Gastroesophageal sphincter (tissue), 4 donors: ENCODE data around the gene IGF2R. TPM values are rescaled to one million over a fixed set of nuclear protein-coding genes. Genes with fewer than 3 reads are reported as not detected.
A peak's percentile ranks its signal among the peaks of the same experiment; 100 is the strongest.

Experiments used
- ATAC-seq: fragments of 150-250 bp; one replicate; pipeline ENCODE4 v1.9.1; 2016; ENCODE audit warnings: mild to moderate bottlenecking, moderate library complexity
- H3K27ac ChIP-seq, 4 donors: fragments of 200-600 bp; sonication (generic) in 3 of 4; 1 replicate in 3 of 4; 2 replicates in 1 of 4; pipeline ENCODE4 v1.5.1; 2016 to 2019
- H3K27me3 ChIP-seq: fragments of 200-600 bp; sonication (generic); one replicate; pipeline ENCODE4 v1.5.1; 2019
- H3K36me3 ChIP-seq, 2 donors: fragments of 200-600 bp; sonication (generic); one replicate each; pipeline ENCODE4 v1.5.1; 2019; ENCODE audit warnings: control low read depth in 1 of 2
- H3K4me1 ChIP-seq, 3 donors: fragments of 200-600 bp; sonication (generic); 1 replicate in 2 of 3; 2 replicates in 1 of 3; pipeline ENCODE4 v1.5.1; 2016 to 2019; ENCODE audit warnings: control low read depth in 2 of 3
- H3K4me3 ChIP-seq, 2 donors: fragments of 200-600 bp; sonication (generic); one replicate each; pipeline ENCODE4 v1.5.1; 2019; ENCODE audit warnings: mild to moderate bottlenecking in 1 of 2, moderate library complexity in 1 of 2
- H3K9me3 ChIP-seq, 3 donors: fragments of 200-600 bp; sonication (generic); one replicate each; pipeline ENCODE4 v1.5.1; 2017 to 2019; ENCODE audit warnings: control low read depth in 2 of 3
- CTCF ChIP-seq, 4 experiments: fragments of 200-600 bp in 2 of 4; fragments of 450-650 bp in 2 of 4; sonication (generic) in 1 of 4; IDR thresholded peaks; one replicate each; pipeline ENCODE4 v1.5.1; 2017 to 2019; ENCODE audit warnings: antibody characterized with exemption in 4 of 4, mild to moderate bottlenecking in 2 of 4, moderate library complexity in 2 of 4
- EP300 ChIP-seq: sonication (generic); formaldehyde crosslinking; IDR thresholded peaks from one replicate; pipeline ENCODE4 v1.6.1; 2017; ENCODE audit warnings: antibody characterized with exemption, mild to moderate bottlenecking
- POLR2A ChIP-seq, 2 donors: fragments of 450-650 bp; IDR thresholded peaks; one replicate each; pipeline ENCODE4 v1.6.1; 2017; ENCODE audit warnings: antibody characterized with exemption in 2 of 2, mild to moderate bottlenecking in 2 of 2, moderate library complexity in 1 of 2
- POLR2AphosphoS5 ChIP-seq: sonication (generic); formaldehyde crosslinking; IDR thresholded peaks from one replicate; pipeline ENCODE4 v1.6.1; 2017; ENCODE audit warnings: antibody characterized with exemption
- WGBS, 2 donors: methylation state at CpG; one replicate each; pipeline ENCODE4 v1.1.5; 2018; ENCODE audit warnings: low coverage in 1 of 2; 5-methylcytosine and 5-hydroxymethylcytosine counted together
- total RNA-seq, 4 donors: library from RNA; depleted of rRNA; stranded (reverse); fragments of >200 nt; gene quantifications; one replicate each; pipeline ENCODE4 v1.1.0, GENCODE V29; 2016

The IGF2R gene
- total RNA-seq, 4 donors from 2014 or later = 47.9 to 81.3 (median 52.7) TPM

DNA sequence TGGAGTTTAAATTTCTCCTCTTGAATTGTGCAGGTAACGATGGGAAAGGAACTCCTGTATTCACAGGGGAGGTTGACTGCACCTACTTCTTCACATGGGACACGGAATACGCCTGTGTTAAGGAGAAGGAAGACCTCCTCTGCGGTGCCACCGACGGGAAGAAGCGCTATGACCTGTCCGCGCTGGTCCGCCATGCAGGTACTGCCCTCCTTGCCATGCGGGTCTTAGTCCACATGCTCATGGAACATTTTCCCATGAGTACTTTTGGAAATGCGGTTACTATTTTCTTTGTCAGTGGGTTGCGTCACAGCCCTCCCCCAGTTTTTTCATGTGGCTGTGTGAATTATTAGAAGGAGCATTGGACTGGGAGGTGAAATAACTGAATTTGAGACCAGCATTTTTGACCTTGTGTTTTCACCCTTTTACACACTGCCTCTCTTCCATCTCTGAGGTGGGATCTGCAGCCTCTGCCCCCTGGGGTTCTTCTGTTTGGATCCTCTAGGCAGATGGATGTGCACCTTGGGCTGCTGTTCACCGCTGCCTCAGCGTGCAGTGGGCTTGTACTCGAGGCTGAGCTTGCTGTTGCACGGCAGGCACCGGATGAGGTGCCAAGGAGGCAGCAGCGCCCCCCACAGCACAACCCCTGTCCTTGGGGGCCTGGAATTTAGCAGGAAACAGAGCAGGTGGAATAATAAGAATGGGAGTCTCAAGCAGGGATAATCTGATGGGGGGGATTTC lies 71.8 kb downstream of the IGF2R start:
- H3K4me3 ChIP-seq = no peak overlapping the region
- no peak for TF ChIP-seq CTCF (IDR thresholded peaks at IDR 0.05)
- TF ChIP-seq EP300 = no peak
- no peak for TF ChIP-seq POLR2A (IDR thresholded peaks at IDR 0.05)
- TF ChIP-seq POLR2AphosphoS5 = no peak
- peaks cover 0 to 31% (median 6%) of the 10 kb centered on the region in 3 donors for H3K4me1 ChIP-seq
- peaks cover 0 to 86% of the 10 kb centered on the region in 2 donors for H3K36me3 ChIP-seq
- WGBS, 2 donors = 94% methylated on average over 11 of the region's 19 CpGs; no CpG with 5 or more reads in 1 of the 2 donors
- ATAC-seq = no peak
- no peaks in the 10 kb centered on the region for H3K27me3 ChIP-seq
- H3K9me3 ChIP-seq = no peaks in the 10 kb centered on the region
- H3K27ac ChIP-seq = no peak overlapping the region

DNA sequence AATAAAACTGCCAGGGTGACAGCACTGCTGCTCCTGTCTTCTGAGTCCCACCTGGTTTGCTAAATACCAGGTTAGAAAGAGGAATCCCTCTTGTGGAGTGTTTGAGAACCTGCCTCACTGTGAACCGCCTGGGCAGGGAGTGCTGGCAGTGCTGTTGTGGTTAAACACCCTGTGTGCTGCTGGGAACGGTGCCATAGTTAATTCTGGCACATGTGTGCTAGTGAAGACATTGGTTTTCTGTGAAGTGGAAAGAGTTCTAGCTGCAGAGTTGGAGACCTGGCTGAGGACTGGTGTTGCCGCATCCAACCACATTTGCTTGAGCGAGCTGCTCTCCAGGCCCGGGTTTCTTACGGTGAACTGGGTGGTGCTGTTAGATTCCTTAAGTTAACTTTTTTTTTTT lies 72.7 kb downstream of the IGF2R start:
- H3K36me3 ChIP-seq = peaks cover 0 to 86% of the 10 kb centered on the region in 2 donors
- no peaks in the 10 kb centered on the region for H3K9me3 ChIP-seq
- peak; percentile 17 for ATAC-seq
- H3K27ac ChIP-seq = no peak overlapping the region
- H3K4me1 ChIP-seq = peaks cover 0 to 24% (median 3%) of the 10 kb centered on the region in 3 donors
- WGBS, 2 donors = 40 to 64% methylated on average over 6 of the region's 6 CpGs
- no peak overlapping the region for H3K4me3 ChIP-seq
- no peaks in the 10 kb centered on the region for H3K27me3 ChIP-seq
- TF ChIP-seq CTCF (IDR thresholded peaks at IDR 0.05) = peak in 2 of 4 experiments; percentile 11 to 27
- no peak for TF ChIP-seq POLR2AphosphoS5

- 87 to 93% methylated on average over 10 of the region's 12 CpGs for whole genome bisulfite sequencing, 2 donors
- Histone ChIP-seq H3K4me3 (no peak overlapping the region), H3K27ac (no peak overlapping the region), H3K27me3 (no peaks in the 10 kb centered on the region), H3K9me3 (no peaks in the 10 kb centered on the region), H3K36me3 (peaks cover 0 to 88% of the 10 kb centered on the region in 2 donors), H3K4me1 (peaks cover 0 to 19% (median 3%) of the 10 kb centered on the region in 3 donors)
- ATAC-seq = no peak
- TF ChIP-seq EP300 = no peak
These were observed 73.3 kb downstream of the IGF2R start for GRCh38 chr6:160042014-160042773.

- no peak overlapping the region for H3K4me3 ChIP-seq
- ATAC-seq = no peak
- peaks cover 0 to 18% (median 3%) of the 10 kb centered on the region in 3 donors for H3K4me1 ChIP-seq
- no peaks in the 10 kb centered on the region for H3K27me3 ChIP-seq
- TF ChIP-seq EP300 (no peak), CTCF (IDR thresholded peaks at IDR 0.05) (no peak), POLR2A (IDR thresholded peaks at IDR 0.05) (no peak), POLR2AphosphoS5 (no peak)
- peaks cover 0 to 92% of the 10 kb centered on the region in 2 donors for H3K36me3 ChIP-seq
- 64 to 78% methylated on average over 7 to 10 of the region's 11 CpGs for WGBS, 2 donors
- no peak overlapping the region for H3K27ac ChIP-seq
- no peaks in the 10 kb centered on the region for H3K9me3 ChIP-seq
These were observed 74.0 kb downstream of the IGF2R start for GRCh38 chr6:160042788-160043301.

GRCh38 chr6:160043784-160044183 lies 74.9 kb downstream of the IGF2R start:
- no peaks in the 10 kb centered on the region for H3K9me3 ChIP-seq
- H3K27ac ChIP-seq = no peak overlapping the region
- 92 to 96% methylated on average over 4 of the region's 4 CpGs for WGBS, 2 donors
- H3K27me3 ChIP-seq = no peaks in the 10 kb centered on the region
- H3K4me3 ChIP-seq = no peak overlapping the region
- no peak for ATAC-seq
- peaks cover 0 to 94% of the 10 kb centered on the region in 2 donors for H3K36me3 ChIP-seq
- TF ChIP-seq CTCF (IDR thresholded peaks at IDR 0.05) = no peak
- no peak for TF ChIP-seq POLR2A (IDR thresholded peaks at IDR 0.05)
- no peak for TF ChIP-seq POLR2AphosphoS5
- TF ChIP-seq EP300 = no peak
- H3K4me1 ChIP-seq = peaks cover 0 to 18% (median 3%) of the 10 kb centered on the region in 3 donors
